Chondrocyte (in vitro differentiated cells): Measurements from ENCODE around the gene ARHGDIG. TPM values are rescaled to one million over a fixed set of nuclear protein-coding genes. Genes with fewer than 3 reads are reported as not detected.

Experiments
- DNase-seq: peaks from one replicate; pipeline ENCODE4 v3.0.0; 2021; ENCODE audit warnings: mixed read lengths, low spot score
- H3K27ac Mint-ChIP-seq: one replicate; pipeline ENCODE4 v1.8.0; 2021; ENCODE audit warnings: mild to moderate bottlenecking, moderate library complexity, mixed read lengths; ENCODE audit not compliant: unreplicated experiment
- H3K27me3 Mint-ChIP-seq: 2 replicates; pipeline ENCODE4 v1.8.0; 2021; ENCODE audit warnings: low read depth, mixed read lengths
- H3K36me3 Mint-ChIP-seq: 2 replicates; pipeline ENCODE4 v1.8.0; 2021; ENCODE audit warnings: low read depth, mixed read lengths
- H3K4me1 Mint-ChIP-seq: 2 replicates; pipeline ENCODE4 v1.8.0; 2021; ENCODE audit warnings: low read depth, mild to moderate bottlenecking, mixed read lengths
- H3K4me3 Mint-ChIP-seq: one replicate; pipeline ENCODE4 v1.8.0; 2021; ENCODE audit warnings: mild to moderate bottlenecking, moderate library complexity, mixed read lengths; ENCODE audit not compliant: unreplicated experiment
- H3K9me3 Mint-ChIP-seq: 2 replicates; pipeline ENCODE4 v1.8.0; 2021; ENCODE audit warnings: low read depth, mixed read lengths
- CTCF ChIP-seq: fragments of 200-600 bp; sonication (generic); IDR thresholded peaks from 2 replicates; pipeline ENCODE4 v1.5.0; 2021; ENCODE audit warnings: antibody characterized with exemption, mild to moderate bottlenecking, moderate library complexity
- total RNA-seq: library from RNA; stranded (reverse); gene quantifications from 3 replicates; pipeline ENCODE4 v1.2.1, GENCODE V29; 2021

ARHGDIG gene
- total RNA-seq, 1 donor from 2014 or later = 4.0 TPM

- Mint-ChIP-seq H3K4me3 (no peak overlapping the region), H3K27me3 (no peaks in the 10 kb centered on the region), H3K9me3 (no peaks in the 10 kb centered on the region), H3K4me1 (no peaks in the 10 kb centered on the region), H3K27ac (no peak overlapping the region), H3K36me3 (peaks cover 4% of the 10 kb centered on the region)
- no peak for DNase-seq
- TF ChIP-seq CTCF = no peak
Measured at GRCh38 chr16:281660-282255, 1.4 kb downstream of the ARHGDIG start.

GRCh38 chr16:282491-282890 is 2.1 kb downstream of the ARHGDIG start:
- TF ChIP-seq CTCF = no peak
- no peak for DNase-seq
- no peak overlapping the region for H3K27ac Mint-ChIP-seq
- no peaks in the 10 kb centered on the region for H3K27me3 Mint-ChIP-seq
- no peaks in the 10 kb centered on the region for H3K4me1 Mint-ChIP-seq
- H3K9me3 Mint-ChIP-seq = no peaks in the 10 kb centered on the region
- H3K4me3 Mint-ChIP-seq = no peak overlapping the region
- peaks cover 5% of the 10 kb centered on the region for H3K36me3 Mint-ChIP-seq

GRCh38 chr16:283033-283805 is 2.8 kb downstream of the ARHGDIG start, which contains the start of gene PDIA2:
TSS of gene PDIA2 (plus strand) at chr16:283164. CDS start at chr16:283170, 6 bp downstream.
- TF ChIP-seq CTCF = no peak
- H3K27me3 Mint-ChIP-seq = no peaks in the 10 kb centered on the region
- no peak within 1 kb of the TSS for H3K4me3 Mint-ChIP-seq

GRCh38 chr16:284204-285120 is 4.1 kb downstream of the ARHGDIG start:
- H3K27ac Mint-ChIP-seq = no peak overlapping the region
- H3K36me3 Mint-ChIP-seq = peaks cover 9% of the 10 kb centered on the region
- no peak for TF ChIP-seq CTCF
- no peak overlapping the region for H3K4me3 Mint-ChIP-seq
- no peaks in the 10 kb centered on the region for H3K27me3 Mint-ChIP-seq
- H3K9me3 Mint-ChIP-seq = no peaks in the 10 kb centered on the region
- no peaks in the 10 kb centered on the region for H3K4me1 Mint-ChIP-seq
- no peak for DNase-seq

More at GRCh38 chr16:283033-283805, 2.8 kb downstream of the ARHGDIG start, which contains the start of gene PDIA2:
- H3K4me1 Mint-ChIP-seq = no peaks in the 10 kb centered on the region
- no peak for DNase-seq
- H3K9me3 Mint-ChIP-seq = no peaks in the 10 kb centered on the region
- H3K36me3 Mint-ChIP-seq = peaks cover 9% of the 10 kb centered on the region
- no peak within 1 kb of the TSS for H3K27ac Mint-ChIP-seq
